Karpas-422 (cell line): ENCODE data around the gene RNF150. TPM values are rescaled to one million over a fixed set of nuclear protein-coding genes. Genes with fewer than 3 reads are reported as not detected.
A peak's percentile ranks its signal among the peaks of the same experiment; 100 is the strongest.

Experiments used
- DNase-seq: peaks from one replicate; pipeline ENCODE4 v3.0.0-alpha.2; 2015
- H2AFZ ChIP-seq: fragments of 200-600 bp; sonication (generic); 2 replicates; pipeline ENCODE4 v1.6.1; 2014; ENCODE audit warnings: antibody characterized with exemption, low read length, mixed read lengths
- H3K27ac ChIP-seq: fragments of 200-600 bp; sonication (generic); 2 replicates; pipeline ENCODE4 v1.5.1; 2014; ENCODE audit warnings: mild to moderate bottlenecking, low read length, moderate library complexity
- H3K27me3 ChIP-seq: fragments of 200-600 bp; sonication (generic); 2 replicates; pipeline ENCODE4 v1.6.1; 2014; ENCODE audit warnings: low read length, mixed read lengths
- H3K36me3 ChIP-seq: fragments of 200-600 bp; sonication (generic); 2 replicates; pipeline ENCODE4 v1.6.1; 2014; ENCODE audit warnings: low read length, mixed read lengths; ENCODE audit not compliant: insufficient read depth
- H3K4me1 ChIP-seq: fragments of 200-600 bp; sonication (generic); 2 replicates; pipeline ENCODE4 v1.6.1; 2014; ENCODE audit warnings: mild to moderate bottlenecking, low read length, mixed read lengths
- H3K4me2 ChIP-seq: fragments of 200-600 bp; sonication (generic); 2 replicates; pipeline ENCODE4 v1.6.1; 2014; ENCODE audit warnings: low read length, low read depth, mild to moderate bottlenecking; ENCODE audit not compliant: poor library complexity, severe bottlenecking
- H3K4me3 ChIP-seq: fragments of 200-600 bp; sonication (generic); 2 replicates; pipeline ENCODE4 v1.5.1; 2014; ENCODE audit warnings: mild to moderate bottlenecking, antibody characterized with exemption, low read length, mixed read lengths
- H3K79me2 ChIP-seq: fragments of 200-600 bp; sonication (generic); 2 replicates; pipeline ENCODE4 v1.6.1; 2014; ENCODE audit warnings: mild to moderate bottlenecking, low read length, mixed read lengths
- H3K9ac ChIP-seq: fragments of 200-600 bp; sonication (generic); 2 replicates; pipeline ENCODE4 v1.6.0; 2014; ENCODE audit warnings: low read length
- H3K9me2 ChIP-seq: fragments of 200-600 bp; sonication (generic), shearing (Covaris generic); replicated peaks from 2 replicates; pipeline ENCODE4 v1.6.0; 2014; ENCODE audit warnings: mild to moderate bottlenecking, low read length, moderate library complexity; ENCODE audit not compliant: insufficient read depth
- H3K9me3 ChIP-seq: fragments of 300-700, 200-600 bp; sonication (generic); 2 replicates; pipeline ENCODE4 v1.6.1; 2014; ENCODE audit warnings: low read length, mixed read lengths
- H4K20me1 ChIP-seq: fragments of 200-600 bp; sonication (generic); 2 replicates; pipeline ENCODE4 v1.6.1; 2014; ENCODE audit warnings: mild to moderate bottlenecking, antibody characterized with exemption, low read length, low read depth; ENCODE audit not compliant: insufficient read depth
- total RNA-seq: library from RNA; depleted of rRNA; stranded (reverse); fragments of >200 nt; shearing (Covaris generic); gene quantifications from 2 replicates; pipeline ENCODE4 v1.2.3, GENCODE V29; 2014; ENCODE audit warnings: low replicate concordance

RNF150 gene
- total RNA-seq, 1 experiment from 2014 or later: not detected

GRCh38 chr4:140901736-140902336 lies 231.4 kb downstream of the RNF150 start:
- DNase-seq: no peak
- H3K36me3 ChIP-seq: no peaks in the 10 kb centered on the region
- no peak overlapping the region for H3K4me3 ChIP-seq
- no peak overlapping the region for H3K27ac ChIP-seq
- H3K9me2 ChIP-seq: no peaks in the 10 kb centered on the region
- H3K4me2 ChIP-seq: no peak overlapping the region
- H3K79me2 ChIP-seq: no peaks in the 10 kb centered on the region
- no peak overlapping the region for H2AFZ ChIP-seq
- no peaks in the 10 kb centered on the region for H3K27me3 ChIP-seq
- H4K20me1 ChIP-seq: no peaks in the 10 kb centered on the region
- no peak overlapping the region for H3K9ac ChIP-seq
- no peaks in the 10 kb centered on the region for H3K9me3 ChIP-seq
- no peaks in the 10 kb centered on the region for H3K4me1 ChIP-seq

- Histone ChIP-seq H3K79me2 (no peaks in the 10 kb centered on the region), H3K27ac (no peak overlapping the region), H3K9me2 (no peaks in the 10 kb centered on the region), H3K9me3 (no peaks in the 10 kb centered on the region), H3K4me1 (no peaks in the 10 kb centered on the region), H3K4me2 (no peak overlapping the region), H3K4me3 (no peak overlapping the region), H2AFZ (no peak overlapping the region), H4K20me1 (no peaks in the 10 kb centered on the region), H3K27me3 (no peaks in the 10 kb centered on the region), H3K36me3 (no peaks in the 10 kb centered on the region), H3K9ac (no peak overlapping the region)
- DNase-seq: no peak
These were observed 239.3 kb downstream of the RNF150 start for GRCh38 chr4:140893939-140894338.

- H3K36me3 ChIP-seq: no peaks in the 10 kb centered on the region
- H4K20me1 ChIP-seq: no peaks in the 10 kb centered on the region
- H3K4me1 ChIP-seq: no peaks in the 10 kb centered on the region
- H3K9me2 ChIP-seq: no peaks in the 10 kb centered on the region
- H3K4me3 ChIP-seq: no peak overlapping the region
- no peak overlapping the region for H3K4me2 ChIP-seq
- no peak overlapping the region for H3K9ac ChIP-seq
- H3K27me3 ChIP-seq: no peaks in the 10 kb centered on the region
- H2AFZ ChIP-seq: no peak overlapping the region
- no peak overlapping the region for H3K27ac ChIP-seq
- no peaks in the 10 kb centered on the region for H3K9me3 ChIP-seq
- H3K79me2 ChIP-seq: no peaks in the 10 kb centered on the region
- no peak for DNase-seq
These were observed 245.2 kb downstream of the RNF150 start for GRCh38 chr4:140888054-140888453.

DNA sequence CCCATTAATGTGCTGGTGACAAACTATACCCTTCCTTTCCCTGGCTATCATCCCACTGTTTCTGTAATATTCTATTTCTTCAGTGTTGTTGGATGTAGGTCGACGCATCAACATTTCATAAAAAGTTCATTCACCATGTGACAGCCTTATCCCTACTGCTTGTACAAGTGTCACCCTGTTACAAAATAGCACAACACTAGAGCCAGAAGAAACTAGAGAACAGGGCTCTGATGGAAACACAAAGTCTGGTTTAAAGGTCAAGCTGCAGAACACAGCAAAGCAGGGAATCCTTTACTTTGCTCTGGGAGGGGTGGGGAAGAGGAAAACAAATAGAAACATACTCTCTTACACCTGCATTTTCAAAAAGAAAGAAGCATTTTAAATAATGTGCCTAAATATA lies 245.8 kb downstream of the RNF150 start:
- Histone ChIP-seq H3K27ac (no peak overlapping the region), H4K20me1 (no peaks in the 10 kb centered on the region), H3K4me2 (no peak overlapping the region), H3K9me3 (no peaks in the 10 kb centered on the region), H3K4me1 (no peaks in the 10 kb centered on the region), H3K27me3 (no peaks in the 10 kb centered on the region), H3K4me3 (no peak overlapping the region), H3K36me3 (no peaks in the 10 kb centered on the region), H3K9ac (no peak overlapping the region), H3K79me2 (no peaks in the 10 kb centered on the region), H2AFZ (no peak overlapping the region), H3K9me2 (no peaks in the 10 kb centered on the region)
- DNase-seq: no peak

DNA sequence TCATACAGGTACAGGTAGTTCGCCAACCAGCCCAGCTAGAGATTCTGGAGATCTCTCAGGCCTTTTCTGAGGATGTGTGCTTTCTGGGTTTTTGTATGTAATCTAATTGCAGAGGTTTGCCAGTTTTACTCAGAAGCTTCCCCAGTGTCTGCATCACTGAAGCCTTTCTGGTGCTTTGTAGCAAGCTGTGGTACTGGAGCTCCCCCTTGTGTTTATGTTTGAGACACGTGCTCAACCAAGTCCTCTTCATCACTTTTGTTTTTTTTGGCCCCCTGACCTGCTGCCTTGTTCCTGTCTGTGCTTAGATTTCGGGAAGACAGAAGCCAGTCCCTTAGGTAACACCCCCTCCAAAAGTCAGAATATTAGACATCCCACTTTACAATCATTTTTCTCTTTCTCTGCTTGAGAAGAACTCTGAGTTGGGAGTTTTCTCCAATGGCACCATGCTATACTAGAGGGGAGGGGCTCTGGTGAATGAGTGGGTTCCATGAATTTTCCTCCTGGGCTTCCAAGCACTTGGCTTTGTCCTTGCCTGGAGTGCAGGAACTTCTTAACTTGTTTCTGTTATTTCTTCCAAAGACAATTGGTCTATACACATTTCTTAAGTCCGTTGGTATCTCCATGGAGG lies 248.7 kb downstream of the RNF150 start:
- no peaks in the 10 kb centered on the region for H4K20me1 ChIP-seq
- H3K27me3 ChIP-seq: no peaks in the 10 kb centered on the region
- no peak overlapping the region for H3K4me3 ChIP-seq
- H3K9me3 ChIP-seq: no peaks in the 10 kb centered on the region
- no peak overlapping the region for H2AFZ ChIP-seq
- no peak overlapping the region for H3K9ac ChIP-seq
- peak; percentile 89 for DNase-seq
- no peaks in the 10 kb centered on the region for H3K79me2 ChIP-seq
- H3K9me2 ChIP-seq: no peaks in the 10 kb centered on the region
- no peaks in the 10 kb centered on the region for H3K36me3 ChIP-seq
- H3K4me1 ChIP-seq: no peaks in the 10 kb centered on the region
- no peak overlapping the region for H3K27ac ChIP-seq
- no peak overlapping the region for H3K4me2 ChIP-seq

DNA sequence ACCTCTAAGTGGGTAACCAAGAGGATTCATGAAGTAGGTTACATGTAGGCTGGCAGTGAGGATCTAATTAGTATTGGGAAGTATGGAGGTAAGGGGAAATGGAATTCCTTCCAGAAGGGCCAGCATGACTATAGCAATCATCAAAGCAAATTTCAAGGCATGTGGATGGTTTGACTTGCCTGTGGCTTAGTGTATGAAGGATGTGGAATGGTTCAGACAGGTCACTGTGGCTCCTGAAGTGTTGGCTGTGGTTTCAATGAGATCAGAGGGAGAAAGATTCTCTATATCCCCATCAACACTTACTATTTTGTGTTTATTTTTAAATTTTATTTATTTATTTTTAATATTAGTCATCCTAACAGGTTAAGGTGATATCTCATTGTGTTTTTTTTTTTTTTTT lies 255.5 kb downstream of the RNF150 start:
- Histone ChIP-seq H3K9me3 (no peaks in the 10 kb centered on the region), H3K4me1 (no peaks in the 10 kb centered on the region), H4K20me1 (no peaks in the 10 kb centered on the region), H3K9ac (no peak overlapping the region), H2AFZ (no peak overlapping the region), H3K27me3 (no peaks in the 10 kb centered on the region), H3K9me2 (no peaks in the 10 kb centered on the region), H3K27ac (no peak overlapping the region), H3K79me2 (no peaks in the 10 kb centered on the region), H3K36me3 (no peaks in the 10 kb centered on the region), H3K4me2 (no peak overlapping the region), H3K4me3 (no peak overlapping the region)
- DNase-seq: no peak

- Histone ChIP-seq H3K36me3 (no peaks in the 10 kb centered on the region), H3K27me3 (no peaks in the 10 kb centered on the region), H3K27ac (no peak overlapping the region), H4K20me1 (no peaks in the 10 kb centered on the region), H2AFZ (no peak overlapping the region), H3K4me1 (no peaks in the 10 kb centered on the region), H3K9me3 (no peaks in the 10 kb centered on the region), H3K4me2 (no peak overlapping the region), H3K79me2 (no peaks in the 10 kb centered on the region), H3K9me2 (no peaks in the 10 kb centered on the region), H3K9ac (no peak overlapping the region), H3K4me3 (no peak overlapping the region)
- no peak for DNase-seq
These were observed 256.5 kb downstream of the RNF150 start for GRCh38 chr4:140876615-140877364.

DNA sequence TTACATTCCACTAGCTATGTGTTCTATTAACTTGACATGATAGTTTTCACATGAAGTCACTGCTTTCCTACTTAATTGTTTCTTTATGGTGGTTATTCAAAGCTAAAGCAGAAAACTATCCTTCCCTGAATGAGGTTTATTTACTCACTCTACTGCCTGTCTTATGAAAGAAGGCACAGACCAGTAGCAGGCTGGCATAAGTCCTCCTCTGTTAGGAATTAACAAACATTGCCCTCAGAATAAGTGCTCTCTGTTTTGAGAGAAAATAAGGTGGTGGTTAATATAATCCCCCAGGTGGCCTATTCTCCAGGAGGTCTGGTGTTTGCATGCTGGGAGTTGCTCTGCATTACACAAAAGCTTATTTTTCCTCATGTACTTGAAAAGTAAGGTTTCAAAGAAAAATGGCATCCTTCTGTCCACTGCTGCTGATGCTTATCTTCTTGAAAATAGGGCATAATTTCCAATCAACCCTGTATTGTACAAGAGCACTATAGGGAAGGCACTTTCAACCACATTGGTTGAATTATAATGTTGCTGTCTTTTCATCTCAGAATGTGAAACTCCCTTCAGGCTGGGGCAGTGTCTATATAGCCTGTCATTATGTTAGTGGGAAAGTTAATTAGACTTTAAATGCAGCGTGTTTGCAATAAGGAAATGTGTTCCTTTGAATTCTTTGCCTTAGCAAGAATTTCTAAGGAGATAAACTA lies 257.4 kb downstream of the RNF150 start:
- H2AFZ ChIP-seq: no peak overlapping the region
- no peaks in the 10 kb centered on the region for H3K27me3 ChIP-seq
- H3K9ac ChIP-seq: no peak overlapping the region

More for the DNA sequence above, 257.4 kb downstream of the RNF150 start:
- H3K9me2 ChIP-seq: no peaks in the 10 kb centered on the region
- no peak overlapping the region for H3K4me2 ChIP-seq
- H3K4me1 ChIP-seq: no peaks in the 10 kb centered on the region
- H3K9me3 ChIP-seq: no peaks in the 10 kb centered on the region
- H3K79me2 ChIP-seq: no peaks in the 10 kb centered on the region
- H3K4me3 ChIP-seq: no peak overlapping the region
- no peak for DNase-seq
- no peaks in the 10 kb centered on the region for H4K20me1 ChIP-seq
- H3K36me3 ChIP-seq: no peaks in the 10 kb centered on the region
- H3K27ac ChIP-seq: no peak overlapping the region
